HG02763 (cell line): ENCODE measurements around the gene MAN2A2.
"Not testable (repeated sequence)": the region's sequence is repeated elsewhere in the genome, so short reads cannot be mapped to it uniquely, and the experiment has no call there.

ENCODE experiments used
- ATAC-seq: cut with Tn5 transposase; IDR thresholded peaks from one replicate; pipeline ENCODE4 v1.9.1; 2021; ENCODE audit warnings: mild to moderate bottlenecking, moderate library complexity; ENCODE audit not compliant: unreplicated experiment

Gene MAN2A2

GRCh38 chr15:90883526-90883975, 19.6 kb upstream of the MAN2A2 start:
- ATAC-seq = no peak

- no peak for ATAC-seq
Measured at GRCh38 chr15:90883976-90884718, 19.0 kb upstream of the MAN2A2 start, which contains the start of gene FES. Gene FES (plus strand): TSS chr15:90884504. CDS start chr15:90885046, 542 bp downstream.

- ATAC-seq = no peak
Measured at GRCh38 chr15:90884719-90885431, 18.2 kb upstream of the MAN2A2 start.

DNA sequence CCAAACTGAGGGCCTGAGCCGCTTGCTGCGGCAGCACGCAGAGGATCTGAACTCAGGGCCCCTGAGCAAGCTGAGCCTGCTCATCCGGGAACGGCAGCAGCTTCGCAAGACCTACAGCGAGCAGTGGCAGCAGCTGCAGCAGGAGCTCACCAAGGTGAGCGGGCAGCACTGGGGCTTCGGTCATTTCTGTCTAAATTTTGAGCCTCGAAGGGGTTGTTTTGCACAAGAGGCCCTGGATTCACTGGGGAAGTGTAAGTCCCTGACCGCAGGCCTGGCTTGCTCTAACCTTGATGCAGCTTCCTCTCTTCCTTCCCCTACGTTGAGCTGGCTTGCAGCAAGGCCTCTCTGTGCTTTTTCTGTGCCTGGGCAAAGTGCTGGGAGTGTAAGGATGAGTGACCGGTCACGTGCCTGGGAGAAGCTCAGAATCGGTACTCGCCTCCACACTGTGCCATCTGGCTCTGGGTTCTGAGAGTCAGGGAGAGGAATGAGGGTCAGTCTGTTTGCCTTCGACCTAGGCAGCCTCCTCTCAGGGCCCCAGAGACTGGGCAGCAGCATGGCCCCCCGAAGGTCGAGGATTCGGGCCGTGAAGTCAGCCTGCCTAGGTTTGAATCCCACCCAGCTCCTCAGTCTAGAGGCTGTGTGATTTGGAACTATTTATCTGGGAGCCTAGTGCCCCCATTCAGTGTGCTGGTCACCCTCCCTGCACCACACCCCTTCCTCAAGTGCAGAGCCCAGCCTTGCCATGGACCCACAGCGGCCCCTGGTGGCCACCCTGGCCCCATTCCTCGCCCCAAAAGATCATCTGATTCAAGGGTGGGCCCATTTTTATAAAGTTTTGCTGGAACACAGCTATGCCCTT, 17.4 kb upstream of the MAN2A2 start:
- peak; percentile 41 for ATAC-seq

- no peak for ATAC-seq
Measured at GRCh38 chr15:90886291-90886614, 16.8 kb upstream of the MAN2A2 start.

- no peak for ATAC-seq
Measured at GRCh38 chr15:90887037-90887481, 16.0 kb upstream of the MAN2A2 start.

- no peak for ATAC-seq
Measured at GRCh38 chr15:90889313-90889730, 13.8 kb upstream of the MAN2A2 start.

- no peak for ATAC-seq
Measured at GRCh38 chr15:90889736-90890456, 13.2 kb upstream of the MAN2A2 start.

GRCh38 chr15:90890839-90891238, 12.3 kb upstream of the MAN2A2 start:
- ATAC-seq = no peak

DNA sequence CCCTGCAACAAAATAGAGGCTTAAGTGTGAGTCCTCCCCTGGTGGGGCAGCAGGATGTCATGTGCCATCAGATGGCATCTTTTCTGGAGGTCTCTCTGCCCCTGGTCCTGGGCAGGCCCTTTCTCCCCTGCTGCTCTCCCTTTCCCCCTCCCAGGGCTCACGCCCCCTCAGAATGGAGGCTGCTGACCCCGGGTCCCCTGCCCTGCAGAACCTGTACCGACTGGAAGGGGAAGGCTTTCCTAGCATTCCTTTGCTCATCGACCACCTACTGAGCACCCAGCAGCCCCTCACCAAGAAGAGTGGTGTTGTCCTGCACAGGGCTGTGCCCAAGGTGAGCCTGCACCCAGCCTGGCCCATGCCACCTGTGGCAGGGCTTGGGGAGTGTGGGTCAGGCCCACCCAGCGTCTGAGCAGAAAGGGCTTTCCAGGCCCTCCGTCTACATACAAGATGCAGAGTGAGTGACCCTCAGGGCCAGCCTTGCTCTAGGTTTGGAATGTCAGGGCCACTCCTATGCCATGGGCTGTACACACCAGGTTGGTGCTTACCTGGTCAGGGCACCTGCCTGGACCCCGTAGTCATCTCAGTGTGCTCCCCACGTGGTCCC, 11.7 kb upstream of the MAN2A2 start:
- no peak for ATAC-seq

- ATAC-seq = no peak
Measured at GRCh38 chr15:90892023-90892422, 11.1 kb upstream of the MAN2A2 start.

DNA sequence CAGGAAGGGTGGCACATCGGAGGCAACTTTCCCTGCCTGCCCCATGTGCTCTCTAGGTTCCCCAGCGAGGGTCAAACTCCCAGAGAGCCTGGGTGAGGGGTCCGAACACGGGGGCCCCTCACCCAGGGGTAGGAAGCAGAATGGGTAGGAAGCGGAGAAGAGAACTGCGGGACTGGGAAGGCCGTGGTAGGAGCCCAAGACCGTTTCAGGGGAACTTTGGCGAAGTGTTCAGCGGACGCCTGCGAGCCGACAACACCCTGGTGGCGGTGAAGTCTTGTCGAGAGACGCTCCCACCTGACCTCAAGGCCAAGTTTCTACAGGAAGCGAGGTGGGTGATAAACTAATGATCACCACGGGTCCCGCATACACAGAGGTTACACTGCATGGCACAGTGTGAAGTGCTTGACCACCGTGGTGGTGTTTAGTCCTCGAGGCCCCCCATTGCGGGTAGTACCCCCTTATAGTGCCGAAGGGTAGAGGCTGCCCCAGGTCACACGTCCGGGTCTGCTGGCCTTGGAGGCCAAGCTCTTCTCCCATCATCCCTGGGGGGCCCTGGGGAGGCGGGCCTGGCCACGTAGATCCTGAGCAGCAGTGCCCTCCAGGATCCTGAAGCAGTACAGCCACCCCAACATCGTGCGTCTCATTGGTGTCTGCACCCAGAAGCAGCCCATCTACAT, 10.5 kb upstream of the MAN2A2 start:
- no peak for ATAC-seq

GRCh38 chr15:90893175-90894090, 9.7 kb upstream of the MAN2A2 start:
- no peak for ATAC-seq

GRCh38 chr15:90895571-90896117, 7.5 kb upstream of the MAN2A2 start:
- ATAC-seq = no peak

DNA sequence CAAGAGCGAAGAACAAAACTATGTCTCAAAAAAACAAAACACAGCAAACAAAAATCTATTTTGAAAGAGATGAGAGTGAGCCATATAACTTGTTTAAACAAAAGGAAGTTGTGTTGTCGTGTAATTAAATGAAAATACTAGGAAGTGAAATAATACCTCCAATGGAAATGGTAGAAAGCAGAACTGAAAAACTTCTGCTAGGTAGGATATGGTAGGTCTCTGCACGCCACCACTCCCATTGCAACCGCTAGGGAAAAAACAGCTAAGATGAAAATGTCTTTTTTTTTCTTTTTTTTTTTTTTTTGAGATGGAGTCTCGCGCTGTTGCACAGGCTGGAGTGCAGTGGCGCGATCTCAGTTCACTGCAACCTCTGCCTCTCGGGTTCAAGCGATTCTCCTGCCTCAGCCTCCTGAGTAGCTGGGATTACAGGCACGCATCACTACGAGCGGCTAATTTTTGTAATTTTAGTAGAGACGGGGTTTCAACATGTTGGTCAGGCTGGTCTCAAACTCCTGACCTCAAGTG, 5.9 kb upstream of the MAN2A2 start:
- ATAC-seq = not testable (repeated sequence)

GRCh38 chr15:90901175-90902039, 1.7 kb upstream of the MAN2A2 start:
- ATAC-seq = no peak
